Body of pancreas (tissue), 4 donors: Measurements from ENCODE around the gene BMP7. TPM values are rescaled to one million over a fixed set of nuclear protein-coding genes. Genes with fewer than 3 reads are reported as not detected.
A peak's percentile ranks its signal among the peaks of the same experiment; 100 is the strongest.

Source experiments
- ATAC-seq: fragments of 150-250 bp; one replicate; pipeline ENCODE4 v1.9.1; 2016
- DNase-seq, 4 donors: peaks; one replicate each; pipeline ENCODE4 v3.0.0-alpha.2; 2019
- H3K27ac ChIP-seq, 4 donors: fragments of 200-600 bp; sonication (generic); 1 replicate in 3 of 4; 2 replicates in 1 of 4; pipeline versions ENCODE4 v1.5.1 to v1.6.1; 2016 to 2019; ENCODE audit warnings: mild to moderate bottlenecking in 1 of 4, mixed read lengths in 1 of 4, moderate library complexity in 1 of 4
- H3K27me3 ChIP-seq, 2 donors: fragments of 200-600 bp; sonication (generic); one replicate each; pipeline ENCODE4 v1.6.0; 2016; ENCODE audit warnings: mild to moderate bottlenecking in 1 of 2
- H3K36me3 ChIP-seq, 2 donors: fragments of 200-600 bp; sonication (generic); replicated peaks in 1 of 2; 2 replicates each; pipeline ENCODE4 v1.5.1; 2016; ENCODE audit warnings: low read depth in 2 of 2; ENCODE audit not compliant: insufficient read depth in 1 of 2
- H3K4me1 ChIP-seq: fragments of 200-600 bp; sonication (generic); one replicate; pipeline ENCODE4 v1.6.0; 2016
- H3K4me3 ChIP-seq, 2 donors: fragments of 200-600 bp; sonication (generic); 1 replicate in 1 of 2; 2 replicates in 1 of 2; pipeline ENCODE4 v1.5.1; 2016 to 2019
- H3K9me3 ChIP-seq, 3 donors: fragments of 200-600 bp; sonication (generic); 1 replicate in 2 of 3; 2 replicates in 1 of 3; pipeline ENCODE4 v1.5.1; 2016
- POLR2A ChIP-seq, 3 donors: fragments of 450-650 bp; IDR thresholded peaks; one replicate each; pipeline ENCODE4 v1.6.1; 2016; ENCODE audit warnings: antibody characterized with exemption in 3 of 3, mild to moderate bottlenecking in 2 of 3
- WGBS, 2 donors: methylation state at CpG; one replicate each; pipeline ENCODE4 v1.1.5; 2017; 5-methylcytosine and 5-hydroxymethylcytosine counted together
- intact Hi-C: fragments of 100-400 bp; cut with DNase I; formaldehyde crosslinking; loops from one replicate; pipeline ENCODE4 v1.15.1; 2023
- total RNA-seq, 2 donors: library from RNA; depleted of rRNA; stranded (reverse); fragments of >200 nt; gene quantifications; one replicate each; pipeline ENCODE4 v1.1.0, GENCODE V29; 2016
- TF ChIP-seq, protein P1 (sequence below), 7 experiments: fragments of 450-650 bp in 4 of 7; fragments of 200-600 bp in 3 of 7; sonication (generic) in 3 of 7; IDR thresholded peaks; one replicate each; pipeline ENCODE4 v1.5.1; 2016 to 2019; ENCODE audit warnings: antibody characterized with exemption in 7 of 7

The BMP7 gene
- total RNA-seq, 2 donors from 2014 or later: 4.2 TPM; not detected in 1

DNA sequence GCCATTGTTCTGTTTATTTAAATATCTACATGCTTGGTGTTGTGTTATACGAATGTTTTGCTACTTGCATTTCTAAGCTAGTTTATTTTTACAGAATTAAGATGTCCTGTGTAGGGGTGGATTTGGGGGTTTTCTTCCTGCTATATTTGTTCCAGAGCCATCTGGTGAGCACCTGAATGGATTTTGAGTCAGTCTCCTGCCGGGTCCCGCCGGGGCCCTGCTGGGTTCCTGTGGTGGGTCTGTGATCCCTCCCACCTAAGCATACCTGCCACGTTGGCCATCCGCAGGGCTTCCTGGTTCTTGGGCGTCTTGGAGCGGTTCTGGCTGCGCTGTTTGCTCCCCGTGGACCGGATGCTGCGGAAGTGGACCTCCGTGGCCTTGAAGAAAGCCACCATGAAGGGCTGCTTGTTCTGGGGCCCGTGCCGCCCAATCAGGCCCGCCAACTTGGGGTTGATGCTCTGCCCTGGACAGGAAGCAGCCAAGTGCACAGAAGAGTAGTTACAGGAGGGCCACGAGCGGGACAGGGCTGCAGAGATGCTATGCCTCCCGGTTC lies 82.9 kb downstream of the BMP7 start:
- Histone ChIP-seq H3K27me3 (no peaks in the 10 kb centered on the region), H3K9me3 (no peaks in the 10 kb centered on the region), H3K4me1 (no peaks in the 10 kb centered on the region), H3K4me3 (no peak overlapping the region), H3K36me3 (no peaks in the 10 kb centered on the region), H3K27ac (no peak overlapping the region)
- TF ChIP-seq, protein P1, sequence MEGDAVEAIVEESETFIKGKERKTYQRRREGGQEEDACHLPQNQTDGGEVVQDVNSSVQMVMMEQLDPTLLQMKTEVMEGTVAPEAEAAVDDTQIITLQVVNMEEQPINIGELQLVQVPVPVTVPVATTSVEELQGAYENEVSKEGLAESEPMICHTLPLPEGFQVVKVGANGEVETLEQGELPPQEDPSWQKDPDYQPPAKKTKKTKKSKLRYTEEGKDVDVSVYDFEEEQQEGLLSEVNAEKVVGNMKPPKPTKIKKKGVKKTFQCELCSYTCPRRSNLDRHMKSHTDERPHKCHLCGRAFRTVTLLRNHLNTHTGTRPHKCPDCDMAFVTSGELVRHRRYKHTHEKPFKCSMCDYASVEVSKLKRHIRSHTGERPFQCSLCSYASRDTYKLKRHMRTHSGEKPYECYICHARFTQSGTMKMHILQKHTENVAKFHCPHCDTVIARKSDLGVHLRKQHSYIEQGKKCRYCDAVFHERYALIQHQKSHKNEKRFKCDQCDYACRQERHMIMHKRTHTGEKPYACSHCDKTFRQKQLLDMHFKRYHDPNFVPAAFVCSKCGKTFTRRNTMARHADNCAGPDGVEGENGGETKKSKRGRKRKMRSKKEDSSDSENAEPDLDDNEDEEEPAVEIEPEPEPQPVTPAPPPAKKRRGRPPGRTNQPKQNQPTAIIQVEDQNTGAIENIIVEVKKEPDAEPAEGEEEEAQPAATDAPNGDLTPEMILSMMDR (IDR thresholded peaks at IDR 0.05): no peak
- TF ChIP-seq POLR2A (IDR thresholded peaks at IDR 0.05): no peak
- intact Hi-C loops: no loop called here
- DNase-seq (no peak), ATAC-seq (no peak)
- 72 to 78% methylated on average over 9 to 19 of the region's 19 CpGs for WGBS, 2 donors

GRCh38 chr20:57181639-57182038 lies 84.8 kb downstream of the BMP7 start:
- intact Hi-C loops: no loop called here
- no peak for DNase-seq

DNA sequence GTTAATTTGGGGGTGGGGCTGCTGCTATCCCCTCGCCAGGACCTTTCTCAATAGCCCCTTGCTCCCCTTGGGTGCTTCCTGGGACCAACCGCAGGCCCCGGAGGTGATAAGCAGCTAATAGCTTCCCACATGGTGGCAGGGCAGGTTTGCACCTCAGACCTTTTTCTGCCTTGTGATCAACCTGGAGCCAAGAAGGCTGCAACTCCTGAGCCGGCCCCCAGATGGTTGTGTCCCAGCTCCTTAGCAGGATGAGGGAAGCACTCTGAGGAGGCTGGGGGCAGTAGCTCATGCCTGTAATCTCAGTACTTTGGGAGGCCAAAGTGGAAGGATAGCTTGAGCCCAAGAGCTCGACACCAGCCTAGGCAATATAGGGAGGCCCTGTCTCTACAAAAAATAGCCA lies 85.5 kb downstream of the BMP7 start:
- no peaks in the 10 kb centered on the region for H3K27me3 ChIP-seq
- H3K27ac ChIP-seq: no peak overlapping the region
- DNase-seq (peak; percentile 18 to 60 (median 38)), ATAC-seq (no peak)
- H3K4me3 ChIP-seq: no peak overlapping the region
- no peak for TF ChIP-seq POLR2A (IDR thresholded peaks at IDR 0.05)
- TF ChIP-seq, protein P1 (IDR thresholded peaks at IDR 0.05): peak in 4 of 7 experiments; percentile 17 to 53 (median 22)
- H3K9me3 ChIP-seq: no peaks in the 10 kb centered on the region
- 25 to 35% methylated on average over 5 of the region's 5 CpGs for WGBS, 2 donors
- no peaks in the 10 kb centered on the region for H3K4me1 ChIP-seq
- intact Hi-C loops: no loop called here
- H3K36me3 ChIP-seq: no peaks in the 10 kb centered on the region

More at GRCh38 chr20:57181639-57182038, 84.8 kb downstream of the BMP7 start:
- Histone ChIP-seq H3K4me1 (no peaks in the 10 kb centered on the region), H3K4me3 (no peak overlapping the region), H3K27ac (no peak overlapping the region), H3K36me3 (no peaks in the 10 kb centered on the region), H3K9me3 (no peaks in the 10 kb centered on the region), H3K27me3 (no peaks in the 10 kb centered on the region)
- WGBS, 2 donors: 54 to 57% methylated on average over 4 to 7 of the region's 7 CpGs
- no peak for ATAC-seq
- TF ChIP-seq, protein P1 (IDR thresholded peaks at IDR 0.05): no peak
- TF ChIP-seq POLR2A (IDR thresholded peaks at IDR 0.05): no peak

DNA sequence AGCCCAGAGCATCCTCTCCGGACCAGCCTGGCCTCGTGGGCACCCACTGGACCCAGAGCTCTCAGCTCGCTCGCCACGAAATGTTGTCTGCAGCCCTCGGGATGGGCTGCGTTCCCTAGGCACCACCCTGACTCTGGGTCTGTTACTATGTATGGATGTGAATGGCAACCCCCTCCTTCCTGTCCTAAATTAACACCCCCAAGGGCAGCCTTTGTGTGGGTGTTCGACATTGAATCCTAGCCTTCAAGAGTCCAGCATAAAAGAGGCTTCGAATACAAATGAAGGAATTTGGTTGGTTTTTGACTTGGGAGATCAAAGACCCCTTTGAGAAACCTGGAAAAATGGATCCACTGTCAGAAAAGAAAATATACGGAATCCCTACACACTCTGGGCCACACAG lies 86.1 kb downstream of the BMP7 start:
- Histone ChIP-seq H3K4me3 (no peak overlapping the region), H3K9me3 (no peaks in the 10 kb centered on the region), H3K4me1 (no peaks in the 10 kb centered on the region), H3K27me3 (no peaks in the 10 kb centered on the region), H3K27ac (no peak overlapping the region), H3K36me3 (no peaks in the 10 kb centered on the region)
- ATAC-seq (no peak), DNase-seq (no peak)
- 65 to 75% methylated on average over 10 of the region's 10 CpGs for WGBS, 2 donors
- intact Hi-C loops: no loop called here
- no peak for TF ChIP-seq POLR2A (IDR thresholded peaks at IDR 0.05)
- TF ChIP-seq, protein P1 (IDR thresholded peaks at IDR 0.05): no peak

DNA sequence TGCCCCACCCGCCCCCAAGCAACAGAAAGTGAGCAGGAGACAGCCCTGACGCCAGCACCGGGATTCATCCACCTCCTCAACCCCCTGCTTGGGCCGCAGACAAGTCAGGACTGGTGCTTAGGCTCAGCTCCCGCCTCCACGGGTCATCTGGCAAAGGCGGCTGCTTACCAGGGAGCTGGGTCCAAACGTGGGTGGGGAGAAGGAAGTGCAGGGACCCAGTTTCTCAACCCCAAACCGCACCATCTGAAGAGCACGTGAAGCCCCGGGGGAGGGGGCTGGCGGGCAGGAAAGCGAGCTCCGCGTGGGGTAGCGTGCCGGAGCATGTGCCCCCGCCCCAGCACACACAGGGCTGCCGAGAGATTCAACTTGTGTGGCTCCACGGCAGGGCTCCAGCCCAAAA lies 87.2 kb downstream of the BMP7 start:
- peak; percentile 9 for ATAC-seq
- TF ChIP-seq, protein P1 (IDR thresholded peaks at IDR 0.05): no peak
- no peak for TF ChIP-seq POLR2A (IDR thresholded peaks at IDR 0.05)

More for the DNA sequence above, 87.2 kb downstream of the BMP7 start:
- H3K4me1 ChIP-seq: no peaks in the 10 kb centered on the region
- H3K4me3 ChIP-seq: no peak overlapping the region
- DNase-seq: no peak
- H3K9me3 ChIP-seq: no peaks in the 10 kb centered on the region
- H3K27ac ChIP-seq: no peak overlapping the region
- H3K36me3 ChIP-seq: no peaks in the 10 kb centered on the region
- no peaks in the 10 kb centered on the region for H3K27me3 ChIP-seq
- intact Hi-C loops: no loop called here
- 67 to 68% methylated on average over 20 of the region's 20 CpGs for WGBS, 2 donors
